Measurements from ENCODE around the gene IFI6.

IFI6 gene

DNA sequence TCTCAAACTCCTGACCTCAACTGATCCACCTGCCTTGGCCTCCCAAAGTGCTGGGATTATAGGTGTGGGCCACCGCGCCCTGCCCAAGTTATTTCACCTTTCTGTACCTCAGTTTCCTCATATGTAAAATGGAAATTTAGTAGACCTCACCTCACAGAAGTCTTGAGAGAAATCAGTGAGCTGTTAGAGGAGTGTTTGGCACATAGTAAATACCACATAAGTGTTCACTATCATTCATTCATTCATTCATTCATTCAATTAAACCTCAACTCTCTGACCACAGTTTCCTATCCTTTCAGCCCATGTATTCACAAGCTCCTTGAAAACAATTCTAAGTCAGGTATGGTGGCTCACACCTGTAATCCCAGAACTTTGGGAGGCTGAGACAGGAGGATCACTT, 33.2 kb downstream of the IFI6 start:
- no peak overlapping the region for H3K4me3 ChIP-seq (ENCODE audit: low read length)
- DNase-seq (ENCODE audit: low read depth) = no peak
- TF ChIP-seq, protein P1, sequence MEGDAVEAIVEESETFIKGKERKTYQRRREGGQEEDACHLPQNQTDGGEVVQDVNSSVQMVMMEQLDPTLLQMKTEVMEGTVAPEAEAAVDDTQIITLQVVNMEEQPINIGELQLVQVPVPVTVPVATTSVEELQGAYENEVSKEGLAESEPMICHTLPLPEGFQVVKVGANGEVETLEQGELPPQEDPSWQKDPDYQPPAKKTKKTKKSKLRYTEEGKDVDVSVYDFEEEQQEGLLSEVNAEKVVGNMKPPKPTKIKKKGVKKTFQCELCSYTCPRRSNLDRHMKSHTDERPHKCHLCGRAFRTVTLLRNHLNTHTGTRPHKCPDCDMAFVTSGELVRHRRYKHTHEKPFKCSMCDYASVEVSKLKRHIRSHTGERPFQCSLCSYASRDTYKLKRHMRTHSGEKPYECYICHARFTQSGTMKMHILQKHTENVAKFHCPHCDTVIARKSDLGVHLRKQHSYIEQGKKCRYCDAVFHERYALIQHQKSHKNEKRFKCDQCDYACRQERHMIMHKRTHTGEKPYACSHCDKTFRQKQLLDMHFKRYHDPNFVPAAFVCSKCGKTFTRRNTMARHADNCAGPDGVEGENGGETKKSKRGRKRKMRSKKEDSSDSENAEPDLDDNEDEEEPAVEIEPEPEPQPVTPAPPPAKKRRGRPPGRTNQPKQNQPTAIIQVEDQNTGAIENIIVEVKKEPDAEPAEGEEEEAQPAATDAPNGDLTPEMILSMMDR (conservative IDR thresholded peaks at IDR 0.05; ENCODE audit: low read depth, low read length) = no peak

DNA sequence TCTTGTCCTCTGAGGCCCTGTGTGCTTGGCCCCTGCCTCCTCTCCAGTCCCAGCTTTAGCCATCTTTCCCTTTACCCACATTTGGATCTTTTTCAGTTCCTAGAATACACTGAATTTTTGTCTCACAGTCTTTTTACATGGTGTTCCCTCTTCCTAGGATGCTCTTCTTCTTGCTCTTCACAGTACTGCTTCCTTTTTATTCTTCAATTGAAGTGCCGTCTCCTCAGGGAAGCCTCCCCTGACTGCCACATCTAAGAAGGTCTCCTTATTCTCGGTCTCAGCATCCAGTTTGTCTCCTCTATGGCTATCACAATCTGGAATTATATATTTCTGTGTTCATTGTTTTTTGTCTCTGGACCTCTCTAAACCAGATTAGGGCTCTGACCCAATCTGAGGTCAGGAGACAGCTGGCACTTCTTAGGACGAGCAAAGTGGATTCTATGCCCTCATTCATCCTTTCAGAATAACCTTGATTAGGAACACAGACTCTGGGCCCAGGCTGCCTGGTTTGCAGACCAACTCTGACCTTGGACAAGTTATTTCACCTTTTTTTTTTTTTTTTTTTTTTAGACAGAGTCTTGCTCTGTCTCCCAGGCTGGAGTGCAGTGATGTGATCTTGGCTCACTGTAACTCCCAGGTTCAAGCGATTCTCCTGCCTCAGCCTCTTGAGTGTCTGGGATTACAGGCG, 33.8 kb downstream of the IFI6 start:
- TF ChIP-seq, protein P1 (conservative IDR thresholded peaks at IDR 0.05; ENCODE audit: low read depth, low read length) = no peak
- H3K4me3 ChIP-seq (ENCODE audit: low read length) = no peak overlapping the region
- DNase-seq (ENCODE audit: low read depth) = no peak

DNA sequence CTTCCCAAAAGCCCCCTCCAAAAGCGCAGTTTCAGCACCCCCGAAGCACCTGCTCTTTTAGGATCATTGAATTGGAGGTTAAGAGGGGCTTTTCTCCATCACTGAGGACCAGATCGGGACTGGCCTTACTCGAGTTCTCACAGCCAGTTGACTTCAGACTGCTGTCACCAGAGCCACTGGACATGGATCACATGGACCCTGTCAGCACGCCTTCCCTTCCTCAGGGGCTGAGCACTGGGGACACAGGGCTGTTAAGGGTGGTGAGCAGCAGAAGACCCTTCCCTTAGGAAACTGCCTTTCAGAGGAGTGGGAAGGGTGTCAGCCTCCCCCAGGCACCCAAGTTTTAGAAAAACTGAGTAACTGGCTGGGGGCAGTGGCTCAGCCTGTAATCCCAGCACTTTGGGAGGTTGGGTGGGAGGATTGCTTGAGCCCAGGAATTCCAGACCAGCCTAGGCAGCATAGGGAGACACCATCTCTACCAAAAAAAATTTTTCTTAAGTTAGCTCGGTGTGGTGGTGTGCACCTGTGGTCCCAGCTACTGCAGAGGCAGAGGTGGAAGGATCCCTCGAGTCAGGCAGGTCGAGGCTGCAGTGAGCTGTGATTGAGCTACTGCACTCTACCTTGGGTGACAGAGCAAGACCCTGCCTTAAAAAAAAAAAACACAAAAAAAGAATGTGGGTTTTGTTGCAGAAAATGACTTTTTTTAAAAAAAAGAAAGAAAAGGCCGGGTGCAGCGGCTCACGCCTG, 36.4 kb downstream of the IFI6 start:
- no peak overlapping the region for H3K4me3 ChIP-seq (ENCODE audit: low read length)
- no peak for DNase-seq (ENCODE audit: low read depth)
- TF ChIP-seq, protein P1 (conservative IDR thresholded peaks at IDR 0.05; ENCODE audit: low read depth, low read length) = no peak

DNA sequence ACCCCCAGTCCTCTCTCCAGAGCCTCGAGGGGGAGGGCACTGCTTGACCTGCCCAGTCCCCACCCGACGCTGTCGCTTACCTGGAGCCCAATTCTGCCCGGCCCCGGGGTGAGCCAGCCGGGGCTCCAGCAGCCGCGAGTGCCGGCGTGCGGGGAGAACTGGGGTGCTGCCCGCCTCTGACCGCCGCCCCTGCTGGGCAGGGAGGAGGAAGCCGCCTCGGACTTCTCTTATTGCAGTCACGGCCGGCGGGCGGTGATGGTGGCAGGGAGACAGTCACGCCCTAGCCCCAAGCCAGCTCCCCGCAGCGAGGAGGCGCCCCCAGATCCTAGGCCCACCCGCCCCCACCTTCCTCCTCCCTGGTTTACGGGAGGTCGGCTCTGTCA, 37.0 kb downstream of the IFI6 start, which contains the start of gene FGR:
Gene FGR (minus strand): TSS at position 201 of the 383 bp plus-strand sequence. CDS start 11,269 bp downstream, outside the sequence.
- TF ChIP-seq, protein P1 (conservative IDR thresholded peaks at IDR 0.05; ENCODE audit: low read depth, low read length) = no peak
- H3K4me3 ChIP-seq (ENCODE audit: low read length) = peak within 1 kb of the TSS; percentile 26
- no peak for DNase-seq (ENCODE audit: low read depth)

DNA sequence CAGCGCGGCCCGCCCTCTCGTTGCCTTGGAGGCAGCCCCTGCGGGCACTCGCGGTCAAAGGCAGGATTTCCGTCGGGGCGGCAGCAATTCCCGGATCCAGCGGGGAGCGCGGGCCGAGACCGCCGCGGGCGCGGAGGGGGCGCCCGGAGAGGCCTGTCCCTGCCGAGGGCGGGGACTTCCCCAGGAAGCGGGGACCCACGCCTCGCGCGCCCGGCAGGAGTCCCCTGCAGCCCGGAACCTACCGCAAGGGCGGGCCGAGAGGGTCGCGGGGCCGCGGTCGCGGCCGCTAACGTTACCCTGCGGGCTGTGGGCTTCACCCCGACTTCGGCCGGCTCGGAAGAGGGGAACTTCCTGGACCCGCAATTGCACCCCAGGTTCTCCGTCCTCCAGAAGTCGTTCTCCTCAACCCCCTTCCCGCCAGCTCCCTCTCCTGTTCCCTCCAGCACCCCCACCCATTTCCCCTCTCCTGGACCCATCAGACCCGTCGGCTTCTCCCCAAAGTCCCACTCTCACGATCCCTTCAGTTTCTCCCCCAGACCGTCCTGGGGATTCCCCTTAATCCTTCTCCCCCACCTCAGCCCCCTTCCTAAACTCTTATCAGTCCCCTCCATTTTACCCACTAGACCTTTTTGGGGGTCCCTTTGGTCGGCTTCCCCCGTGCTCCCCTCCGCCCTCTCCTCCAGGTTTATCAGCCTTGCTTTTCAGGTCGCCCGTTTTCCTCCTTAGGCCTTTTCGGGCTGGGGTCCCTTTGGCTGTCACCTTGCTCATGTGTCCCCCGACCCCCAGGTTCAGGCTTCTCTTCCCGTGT, 37.6 kb downstream of the IFI6 start:
- H3K4me3 ChIP-seq (ENCODE audit: low read length) = peak overlapping the region; percentile 26
- TF ChIP-seq, protein P1 (conservative IDR thresholded peaks at IDR 0.05; ENCODE audit: low read depth, low read length) = no peak
- DNase-seq (ENCODE audit: low read depth) = no peak

DNA sequence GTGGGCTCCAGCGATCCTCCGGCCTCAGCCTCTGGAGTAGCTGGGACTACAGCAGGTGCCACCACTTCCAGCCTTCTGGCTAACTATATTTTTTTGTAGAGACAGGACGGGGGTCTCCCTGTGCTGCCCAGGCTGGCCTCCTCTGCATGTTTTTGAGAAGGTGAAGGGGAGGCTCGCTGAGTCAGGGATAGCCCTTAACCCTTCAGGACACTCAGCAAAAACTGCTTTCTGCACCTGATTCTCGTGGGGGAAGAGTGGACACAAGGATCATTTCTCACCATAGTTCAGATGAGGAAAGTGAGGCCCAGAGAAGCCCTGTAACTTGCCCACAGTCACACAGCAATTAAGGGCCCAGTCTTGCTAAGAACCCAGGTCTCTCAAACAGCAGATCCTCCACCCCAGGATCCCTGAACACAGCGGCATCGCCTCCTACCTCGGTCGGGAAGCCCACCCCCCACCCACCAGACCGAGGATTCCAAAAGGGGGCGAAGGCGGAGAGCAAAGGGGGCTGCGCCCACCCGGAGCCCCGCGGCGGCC, 38.3 kb downstream of the IFI6 start:
- peak overlapping the region; percentile 19 for H3K4me3 ChIP-seq (ENCODE audit: low read length)
- no peak for DNase-seq (ENCODE audit: low read depth)
- TF ChIP-seq, protein P1 (conservative IDR thresholded peaks at IDR 0.05; ENCODE audit: low read depth, low read length) = no peak

All from retinal pigment epithelial cell (primary cell).